Measurements from ENCODE around the gene FAT1. TPM values are rescaled to one million over a fixed set of nuclear protein-coding genes. Genes with fewer than 3 reads are reported as not detected.

Gene FAT1
- total RNA-seq, 2 experiments from 2014 or later: under 0.01 to 0.08 TPM

DNA sequence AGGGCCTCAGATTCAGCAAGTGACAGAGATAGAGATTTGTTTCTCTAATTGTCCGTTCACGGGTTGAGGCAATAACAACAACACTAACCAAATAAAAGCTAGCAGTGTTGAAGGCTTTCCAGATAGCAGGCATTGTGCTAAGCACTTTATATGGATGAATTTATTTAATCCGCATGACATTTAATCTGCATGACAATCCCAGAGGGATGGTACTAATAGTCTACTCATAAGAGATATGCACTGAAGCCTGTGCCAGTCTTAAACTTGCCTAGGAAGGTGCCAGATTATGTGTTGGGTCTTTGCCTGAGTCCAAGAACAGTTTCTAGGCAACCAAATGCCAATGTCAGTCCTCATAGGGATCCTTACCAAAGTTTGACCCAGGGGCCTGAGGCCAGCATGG, 37.7 kb upstream of the FAT1 start:
- TF ChIP-seq EZH2phosphoT487 (IDR thresholded peaks at IDR 0.05; ENCODE audit: borderline replicate concordance, low read depth, low read length): no peak
- TF ChIP-seq, protein P1, sequence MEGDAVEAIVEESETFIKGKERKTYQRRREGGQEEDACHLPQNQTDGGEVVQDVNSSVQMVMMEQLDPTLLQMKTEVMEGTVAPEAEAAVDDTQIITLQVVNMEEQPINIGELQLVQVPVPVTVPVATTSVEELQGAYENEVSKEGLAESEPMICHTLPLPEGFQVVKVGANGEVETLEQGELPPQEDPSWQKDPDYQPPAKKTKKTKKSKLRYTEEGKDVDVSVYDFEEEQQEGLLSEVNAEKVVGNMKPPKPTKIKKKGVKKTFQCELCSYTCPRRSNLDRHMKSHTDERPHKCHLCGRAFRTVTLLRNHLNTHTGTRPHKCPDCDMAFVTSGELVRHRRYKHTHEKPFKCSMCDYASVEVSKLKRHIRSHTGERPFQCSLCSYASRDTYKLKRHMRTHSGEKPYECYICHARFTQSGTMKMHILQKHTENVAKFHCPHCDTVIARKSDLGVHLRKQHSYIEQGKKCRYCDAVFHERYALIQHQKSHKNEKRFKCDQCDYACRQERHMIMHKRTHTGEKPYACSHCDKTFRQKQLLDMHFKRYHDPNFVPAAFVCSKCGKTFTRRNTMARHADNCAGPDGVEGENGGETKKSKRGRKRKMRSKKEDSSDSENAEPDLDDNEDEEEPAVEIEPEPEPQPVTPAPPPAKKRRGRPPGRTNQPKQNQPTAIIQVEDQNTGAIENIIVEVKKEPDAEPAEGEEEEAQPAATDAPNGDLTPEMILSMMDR (conservative IDR thresholded peaks at IDR 0.05; ENCODE audit: low read length): no peak
- no peaks in the 10 kb centered on the region for H3K79me2 ChIP-seq (ENCODE audit: insufficient read depth, low read depth, low read length)
- intact Hi-C loops (cut with micrococcal nuclease; ENCODE audit: unreplicated experiment): no loop called here
- DNase-seq (ENCODE audit: low spot score): no peak
- ChIA-PET CTCF (ENCODE audit: unreplicated experiment) (no interaction called here), POLR2A (no interaction called here)
- H3K4me1 ChIP-seq (ENCODE audit: insufficient read depth, low read length, poor library complexity, severe bottlenecking): no peaks in the 10 kb centered on the region
- H2AFZ ChIP-seq (ENCODE audit: low read length): no peak overlapping the region
- H3K4me2 ChIP-seq (ENCODE audit: low read length): no peak overlapping the region
- H3K9me3 ChIP-seq (ENCODE audit: low read length): no peaks in the 10 kb centered on the region
- H4K20me1 ChIP-seq (ENCODE audit: insufficient read depth, low read length): no peaks in the 10 kb centered on the region
- no peaks in the 10 kb centered on the region for H3K36me3 ChIP-seq (ENCODE audit: insufficient read depth, low read length)
- no peak overlapping the region for H3K4me3 ChIP-seq (ENCODE audit: low read depth, low read length, poor library complexity, severe bottlenecking)
- BruUV-seq (replicated peaks): no TSS peak
- H3K27ac ChIP-seq (ENCODE audit: low read depth, low read length, poor library complexity, severe bottlenecking): no peak overlapping the region
- H3K9me2 ChIP-seq (ENCODE audit: insufficient read depth, low read length): no peaks in the 10 kb centered on the region

DNA sequence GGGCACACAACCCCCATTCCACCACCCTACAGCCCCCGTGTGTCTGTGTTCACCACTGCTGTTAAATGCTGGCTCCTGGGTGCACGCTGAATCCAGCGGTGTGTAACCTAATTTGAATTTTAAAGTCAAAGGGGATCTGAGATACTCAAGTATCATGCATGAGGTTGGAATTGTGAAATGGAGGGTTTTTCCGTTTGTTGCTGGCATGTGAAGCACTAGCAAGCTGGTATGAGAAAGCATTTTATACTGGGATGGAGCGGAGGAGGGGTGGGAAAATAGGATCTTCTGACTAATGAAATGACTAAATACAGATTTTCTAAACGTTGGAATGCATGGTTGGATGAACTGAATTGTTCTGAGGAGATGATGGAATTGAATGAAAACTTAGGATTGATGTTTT, 36.9 kb upstream of the FAT1 start:
- ChIA-PET CTCF (ENCODE audit: unreplicated experiment) (no interaction called here), POLR2A (no interaction called here)
- no peaks in the 10 kb centered on the region for H3K4me1 ChIP-seq (ENCODE audit: insufficient read depth, low read length, poor library complexity, severe bottlenecking)
- DNase-seq (ENCODE audit: low spot score): no peak
- no peaks in the 10 kb centered on the region for H3K9me3 ChIP-seq (ENCODE audit: low read length)
- H3K36me3 ChIP-seq (ENCODE audit: insufficient read depth, low read length): no peaks in the 10 kb centered on the region
- H3K4me2 ChIP-seq (ENCODE audit: low read length): no peak overlapping the region
- no peak for TF ChIP-seq EZH2phosphoT487 (IDR thresholded peaks at IDR 0.05; ENCODE audit: borderline replicate concordance, low read depth, low read length)
- TF ChIP-seq, protein P1 (conservative IDR thresholded peaks at IDR 0.05; ENCODE audit: low read length): no peak
- no peaks in the 10 kb centered on the region for H3K9me2 ChIP-seq (ENCODE audit: insufficient read depth, low read length)
- no TSS peak for BruUV-seq (replicated peaks)
- no peak overlapping the region for H3K4me3 ChIP-seq (ENCODE audit: low read depth, low read length, poor library complexity, severe bottlenecking)
- no peak overlapping the region for H3K27ac ChIP-seq (ENCODE audit: low read depth, low read length, poor library complexity, severe bottlenecking)
- H3K79me2 ChIP-seq (ENCODE audit: insufficient read depth, low read depth, low read length): no peaks in the 10 kb centered on the region
- H4K20me1 ChIP-seq (ENCODE audit: insufficient read depth, low read length): no peaks in the 10 kb centered on the region
- no peak overlapping the region for H2AFZ ChIP-seq (ENCODE audit: low read length)
- intact Hi-C loops (cut with micrococcal nuclease; ENCODE audit: unreplicated experiment): no loop called here

DNA sequence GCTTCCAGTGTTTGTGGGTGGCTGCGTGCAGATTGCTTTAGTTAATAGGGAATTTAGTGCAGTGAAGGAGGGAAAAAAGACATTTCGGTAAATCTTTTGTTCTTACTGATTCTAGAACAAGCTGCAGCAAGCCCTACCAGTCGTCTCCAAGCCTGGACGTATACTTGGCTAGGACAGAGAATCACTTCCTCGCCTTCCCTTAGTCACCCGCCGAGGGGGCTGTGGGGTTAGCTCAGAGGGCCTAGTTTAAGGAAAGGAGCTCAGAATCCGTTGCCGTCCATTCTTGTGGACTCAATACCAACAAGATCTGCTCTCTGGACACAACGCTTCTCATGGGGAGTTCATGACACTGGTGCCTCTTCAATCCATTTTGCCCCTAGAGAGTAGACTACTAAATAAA, 36.3 kb upstream of the FAT1 start:
- POLR2A ChIA-PET: interaction anchor here (0.6 to 0.7 kb wide), 3 partner anchors 49 to 108 kb away, joined by 3 to 4 read pairs (median 3); no protein-coding TSS in a partner anchor
- no peak overlapping the region for H2AFZ ChIP-seq (ENCODE audit: low read length)
- intact Hi-C loops (cut with micrococcal nuclease; ENCODE audit: unreplicated experiment): no loop called here
- no peak for TF ChIP-seq EZH2phosphoT487 (IDR thresholded peaks at IDR 0.05; ENCODE audit: borderline replicate concordance, low read depth, low read length)
- TF ChIP-seq, protein P1 (conservative IDR thresholded peaks at IDR 0.05; ENCODE audit: low read length): no peak
- CTCF ChIA-PET (ENCODE audit: unreplicated experiment): no interaction called here
- DNase-seq (ENCODE audit: low spot score): no peak
- no peak overlapping the region for H3K4me2 ChIP-seq (ENCODE audit: low read length)
- H3K9me3 ChIP-seq (ENCODE audit: low read length): no peaks in the 10 kb centered on the region
- no peaks in the 10 kb centered on the region for H3K9me2 ChIP-seq (ENCODE audit: insufficient read depth, low read length)
- H3K36me3 ChIP-seq (ENCODE audit: insufficient read depth, low read length): no peaks in the 10 kb centered on the region
- no peaks in the 10 kb centered on the region for H3K4me1 ChIP-seq (ENCODE audit: insufficient read depth, low read length, poor library complexity, severe bottlenecking)
- no TSS peak for BruUV-seq (replicated peaks)
- H3K79me2 ChIP-seq (ENCODE audit: insufficient read depth, low read depth, low read length): no peaks in the 10 kb centered on the region
- H3K27ac ChIP-seq (ENCODE audit: low read depth, low read length, poor library complexity, severe bottlenecking): no peak overlapping the region
- no peak overlapping the region for H3K4me3 ChIP-seq (ENCODE audit: low read depth, low read length, poor library complexity, severe bottlenecking)
- H4K20me1 ChIP-seq (ENCODE audit: insufficient read depth, low read length): no peaks in the 10 kb centered on the region

Measured in OCI-LY7 (cell line).